ENCODE results near the gene ERO1B. TPM values are rescaled to one million over a fixed set of nuclear protein-coding genes. Genes with fewer than 3 reads are reported as not detected.

The ERO1B gene
- total and polyA plus RNA-seq, 8 donors = 84.5 to 225 (median 100) TPM

GRCh38 chr1:236213534-236213933, 68.2 kb downstream of the ERO1B start:
- H3K9me3 ChIP-seq = no peaks in the 10 kb centered on the region
- intact Hi-C loops (cut with DNase I) = no loop called here
- H3K27me3 ChIP-seq = no peaks in the 10 kb centered on the region
- no peaks in the 10 kb centered on the region for H3K4me1 ChIP-seq
- 73 to 76% methylated on average over 3 of the region's 3 CpGs for WGBS, 2 donors
- FAIRE-seq (no peak), DNase-seq (no peak), ATAC-seq (no peak)
- H3K36me3 ChIP-seq = peaks cover 0 to 43% (median 19%) of the 10 kb centered on the region in 3 donors
- no peak overlapping the region for H3K27ac ChIP-seq
- H3K4me3 ChIP-seq = no peak overlapping the region
- TF ChIP-seq, protein P1, sequence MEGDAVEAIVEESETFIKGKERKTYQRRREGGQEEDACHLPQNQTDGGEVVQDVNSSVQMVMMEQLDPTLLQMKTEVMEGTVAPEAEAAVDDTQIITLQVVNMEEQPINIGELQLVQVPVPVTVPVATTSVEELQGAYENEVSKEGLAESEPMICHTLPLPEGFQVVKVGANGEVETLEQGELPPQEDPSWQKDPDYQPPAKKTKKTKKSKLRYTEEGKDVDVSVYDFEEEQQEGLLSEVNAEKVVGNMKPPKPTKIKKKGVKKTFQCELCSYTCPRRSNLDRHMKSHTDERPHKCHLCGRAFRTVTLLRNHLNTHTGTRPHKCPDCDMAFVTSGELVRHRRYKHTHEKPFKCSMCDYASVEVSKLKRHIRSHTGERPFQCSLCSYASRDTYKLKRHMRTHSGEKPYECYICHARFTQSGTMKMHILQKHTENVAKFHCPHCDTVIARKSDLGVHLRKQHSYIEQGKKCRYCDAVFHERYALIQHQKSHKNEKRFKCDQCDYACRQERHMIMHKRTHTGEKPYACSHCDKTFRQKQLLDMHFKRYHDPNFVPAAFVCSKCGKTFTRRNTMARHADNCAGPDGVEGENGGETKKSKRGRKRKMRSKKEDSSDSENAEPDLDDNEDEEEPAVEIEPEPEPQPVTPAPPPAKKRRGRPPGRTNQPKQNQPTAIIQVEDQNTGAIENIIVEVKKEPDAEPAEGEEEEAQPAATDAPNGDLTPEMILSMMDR (IDR thresholded peaks at IDR 0.05) = no peak

- H3K9me3 ChIP-seq = no peaks in the 10 kb centered on the region
- TF ChIP-seq, protein P1 (IDR thresholded peaks at IDR 0.05) = no peak
- H3K36me3 ChIP-seq = peaks cover 0 to 30% (median 9%) of the 10 kb centered on the region in 3 donors
- H3K4me3 ChIP-seq = no peak overlapping the region
- FAIRE-seq (no peak), ATAC-seq (peak in 1 of 4 donors; percentile 3), DNase-seq (no peak)
- intact Hi-C loops (cut with DNase I) = no loop called here
- 95 to 96% methylated on average over 5 of the region's 5 CpGs for whole genome bisulfite sequencing, 2 donors
- H3K4me1 ChIP-seq = no peaks in the 10 kb centered on the region
- no peaks in the 10 kb centered on the region for H3K27me3 ChIP-seq
- no peak overlapping the region for H3K27ac ChIP-seq
Observed at GRCh38 chr1:236211815-236212214, 69.9 kb downstream of the ERO1B start.

DNA sequence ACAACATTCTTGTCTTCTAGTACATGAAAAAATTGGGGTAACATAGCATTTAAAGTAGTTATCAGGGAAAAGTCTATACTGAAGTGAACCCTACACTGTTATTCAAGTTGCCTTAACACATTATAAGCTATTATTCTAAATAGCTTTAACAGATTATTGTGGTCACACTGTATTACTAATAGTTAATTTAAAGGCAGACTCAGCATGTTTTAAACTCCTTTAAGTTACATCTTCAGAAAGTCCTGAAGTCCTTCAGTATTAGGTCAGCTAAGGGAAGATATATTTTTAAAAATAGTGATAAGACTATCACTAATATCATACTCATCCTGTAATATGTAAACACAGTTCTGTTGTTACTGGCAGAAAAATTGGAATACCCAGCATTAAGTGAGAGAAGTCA, 72.0 kb downstream of the ERO1B start:
- Histone ChIP-seq H3K27ac (no peak overlapping the region), H3K4me3 (no peak overlapping the region), H3K36me3 (peaks cover 0 to 10% (median 2%) of the 10 kb centered on the region in 3 donors), H3K4me1 (no peaks in the 10 kb centered on the region), H3K27me3 (no peaks in the 10 kb centered on the region), H3K9me3 (no peaks in the 10 kb centered on the region)
- DNase-seq (no peak), FAIRE-seq (no peak), ATAC-seq (no peak)
- TF ChIP-seq, protein P1 (IDR thresholded peaks at IDR 0.05) = no peak
- intact Hi-C loops (cut with DNase I) = no loop called here

- no peak overlapping the region for H3K4me3 ChIP-seq
- H3K36me3 ChIP-seq = peaks cover 0 to 5% (median 2%) of the 10 kb centered on the region in 3 donors
- 66 to 78% methylated on average over 2 of the region's 2 CpGs for WGBS, 2 donors
- no peaks in the 10 kb centered on the region for H3K9me3 ChIP-seq
- no peaks in the 10 kb centered on the region for H3K4me1 ChIP-seq
- no peak overlapping the region for H3K27ac ChIP-seq
- H3K27me3 ChIP-seq = no peaks in the 10 kb centered on the region
- intact Hi-C loops (cut with DNase I) = no loop called here
- DNase-seq = no peak
- TF ChIP-seq, protein P1 (IDR thresholded peaks at IDR 0.05) = no peak
- no peak for FAIRE-seq
- ATAC-seq = no peak
Observed at GRCh38 chr1:236209185-236209584, 72.6 kb downstream of the ERO1B start.

GRCh38 chr1:236207569-236207968, 74.2 kb downstream of the ERO1B start:
- H3K36me3 ChIP-seq = peaks cover 0 to 2% (median 0%) of the 10 kb centered on the region in 3 donors
- no peaks in the 10 kb centered on the region for H3K4me1 ChIP-seq
- 96 to 98% methylated on average over 4 of the region's 4 CpGs for WGBS, 2 donors
- no peak overlapping the region for H3K4me3 ChIP-seq
- DNase-seq = no peak
- TF ChIP-seq, protein P1 (IDR thresholded peaks at IDR 0.05) = no peak
- H3K27ac ChIP-seq = no peak overlapping the region
- intact Hi-C loops (cut with DNase I) = no loop called here
- ATAC-seq = no peak
- no peak for FAIRE-seq
- peaks cover 0 to 9% (median 0%) of the 10 kb centered on the region in 4 donors for H3K9me3 ChIP-seq
- H3K27me3 ChIP-seq = no peaks in the 10 kb centered on the region

Data from pancreas (tissue), 10 donors.